Right atrium auricular region (tissue), 2 donors: Measurements from ENCODE around the gene CMAS. TPM values are rescaled to one million over a fixed set of nuclear protein-coding genes. Genes with fewer than 3 reads are reported as not detected.
A peak's percentile ranks its signal among the peaks of the same experiment; 100 is the strongest.
"Not testable (repeated sequence)": the region's sequence is repeated elsewhere in the genome, so short reads cannot be mapped to it uniquely, and the experiment has no call there.

ENCODE experiments used
- DNase-seq: peaks from one replicate; pipeline ENCODE4 v3.0.0-alpha.2; 2019; ENCODE audit warnings: low spot score
- H3K27ac ChIP-seq, 2 donors: fragments of 200-600 bp; sonication (generic); 1 replicate in 1 of 2; 2 replicates in 1 of 2; pipeline ENCODE4 v1.5.1; 2016 to 2019
- H3K27me3 ChIP-seq, 2 donors: fragments of 200-600 bp; sonication (generic); one replicate each; pipeline versions ENCODE4 v1.5.1 to v1.6.0; 2017 to 2019
- H3K36me3 ChIP-seq: fragments of 200-600 bp; sonication (generic); one replicate; pipeline ENCODE4 v1.5.1; 2016
- H3K4me1 ChIP-seq, 2 donors: fragments of 200-600 bp; sonication (generic); one replicate each; pipeline versions ENCODE4 v1.5.1 to v1.6.0; 2017 to 2019
- H3K4me3 ChIP-seq, 2 donors: fragments of 200-600 bp; sonication (generic); 1 replicate in 1 of 2; 2 replicates in 1 of 2; pipeline ENCODE4 v1.5.1; 2017 to 2019; ENCODE audit warnings: mild to moderate bottlenecking in 1 of 2, moderate library complexity in 1 of 2
- H3K9me3 ChIP-seq, 2 donors: fragments of 200-600 bp; sonication (generic); one replicate each; pipeline ENCODE4 v1.5.1; 2019
- total RNA-seq, 2 donors: library from RNA; depleted of rRNA; stranded (reverse); fragments of >200 nt; gene quantifications; one replicate each; pipeline ENCODE4 v1.1.0, GENCODE V29; 2016
- TF ChIP-seq, protein P1 (sequence below), 2 donors: fragments of 200-600 bp; sonication (generic); IDR thresholded peaks; one replicate each; pipeline ENCODE4 v1.5.1; 2019; ENCODE audit warnings: antibody characterized with exemption in 2 of 2

Gene CMAS
- 10 to 100 TPM; 28.3 to 33.4 TPM for total RNA-seq

DNA sequence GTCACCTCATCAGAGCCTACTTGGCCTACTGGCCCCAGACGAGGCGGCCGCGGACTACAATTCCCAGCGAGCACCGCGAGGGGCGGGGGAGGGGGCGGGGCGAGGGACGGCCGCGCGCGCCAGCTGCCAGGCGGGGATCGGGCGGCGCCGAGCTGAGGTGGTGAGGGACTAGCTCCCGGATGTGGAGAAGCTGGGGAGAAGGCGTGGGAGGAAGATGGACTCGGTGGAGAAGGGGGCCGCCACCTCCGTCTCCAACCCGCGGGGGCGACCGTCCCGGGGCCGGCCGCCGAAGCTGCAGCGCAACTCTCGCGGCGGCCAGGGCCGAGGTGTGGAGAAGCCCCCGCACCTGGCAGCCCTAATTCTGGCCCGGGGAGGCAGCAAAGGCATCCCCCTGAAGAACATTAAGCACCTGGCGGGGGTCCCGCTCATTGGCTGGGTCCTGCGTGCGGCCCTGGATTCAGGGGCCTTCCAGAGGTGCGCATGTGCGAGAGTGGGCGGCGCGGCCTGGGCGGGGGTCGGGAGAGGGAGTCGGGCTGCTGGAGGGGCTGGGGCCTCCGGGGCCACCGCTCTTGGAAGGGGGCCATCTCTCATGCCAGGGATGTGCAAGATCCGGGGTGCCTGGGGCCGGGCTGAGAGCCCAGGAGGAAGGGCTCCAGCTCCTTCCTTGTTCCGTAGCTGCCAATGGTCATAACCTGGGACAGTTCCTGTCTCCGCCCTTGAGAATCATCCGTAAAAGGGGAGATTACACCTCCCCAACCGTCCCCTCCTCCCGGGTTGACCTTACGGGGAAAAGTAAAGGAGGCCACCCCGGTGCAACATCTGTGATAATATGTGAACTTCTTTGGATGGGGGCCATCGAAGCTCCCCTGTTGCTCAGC, at the start of gene CMAS:
TSS of gene CMAS (plus strand) at position 129 of the 878 bp plus-strand sequence. CDS start at position 215, 86 bp downstream.
- Histone ChIP-seq H3K27me3 (no peaks in the 10 kb centered on the region), H3K9me3 (no peaks in the 10 kb centered on the region), H3K4me3 (peak within 1 kb of the TSS; percentile 82 to 100), H3K27ac (peak within 1 kb of the TSS; percentile 94 to 97), H3K4me1 (peaks cover 0 to 16% of the 10 kb centered on the region in 2 donors), H3K36me3 (no peaks in the 10 kb centered on the region)
- TF ChIP-seq, protein P1, sequence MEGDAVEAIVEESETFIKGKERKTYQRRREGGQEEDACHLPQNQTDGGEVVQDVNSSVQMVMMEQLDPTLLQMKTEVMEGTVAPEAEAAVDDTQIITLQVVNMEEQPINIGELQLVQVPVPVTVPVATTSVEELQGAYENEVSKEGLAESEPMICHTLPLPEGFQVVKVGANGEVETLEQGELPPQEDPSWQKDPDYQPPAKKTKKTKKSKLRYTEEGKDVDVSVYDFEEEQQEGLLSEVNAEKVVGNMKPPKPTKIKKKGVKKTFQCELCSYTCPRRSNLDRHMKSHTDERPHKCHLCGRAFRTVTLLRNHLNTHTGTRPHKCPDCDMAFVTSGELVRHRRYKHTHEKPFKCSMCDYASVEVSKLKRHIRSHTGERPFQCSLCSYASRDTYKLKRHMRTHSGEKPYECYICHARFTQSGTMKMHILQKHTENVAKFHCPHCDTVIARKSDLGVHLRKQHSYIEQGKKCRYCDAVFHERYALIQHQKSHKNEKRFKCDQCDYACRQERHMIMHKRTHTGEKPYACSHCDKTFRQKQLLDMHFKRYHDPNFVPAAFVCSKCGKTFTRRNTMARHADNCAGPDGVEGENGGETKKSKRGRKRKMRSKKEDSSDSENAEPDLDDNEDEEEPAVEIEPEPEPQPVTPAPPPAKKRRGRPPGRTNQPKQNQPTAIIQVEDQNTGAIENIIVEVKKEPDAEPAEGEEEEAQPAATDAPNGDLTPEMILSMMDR (IDR thresholded peaks at IDR 0.05) = peak in 1 of 2 donors; percentile 22
- peak; percentile 76 for DNase-seq

DNA sequence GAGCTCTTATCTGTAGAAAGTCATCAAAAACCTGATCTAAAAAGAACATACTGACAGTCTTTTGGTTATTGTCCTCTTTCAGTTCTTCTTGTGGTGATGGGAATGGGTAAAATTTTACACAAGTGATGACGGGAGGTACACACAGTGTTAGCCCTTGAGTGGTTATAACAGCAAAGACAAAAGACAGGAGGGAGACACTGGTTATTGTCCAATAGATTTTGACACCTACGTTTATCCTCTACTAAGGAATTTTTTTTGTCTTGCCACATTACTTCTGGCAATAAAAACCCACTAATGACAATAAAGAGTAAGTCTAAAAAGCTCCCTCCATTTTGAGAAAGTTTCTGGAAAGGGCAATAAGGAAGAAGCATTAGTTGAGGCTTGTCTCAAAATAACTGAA, 47.7 kb upstream of the CMAS start:
- TF ChIP-seq, protein P1 (IDR thresholded peaks at IDR 0.05) = no peak
- H3K27ac ChIP-seq = no peak overlapping the region
- H3K4me3 ChIP-seq = no peak overlapping the region
- H3K9me3 ChIP-seq = no peaks in the 10 kb centered on the region
- no peak for DNase-seq
- no peaks in the 10 kb centered on the region for H3K36me3 ChIP-seq
- H3K4me1 ChIP-seq = no peaks in the 10 kb centered on the region
- no peaks in the 10 kb centered on the region for H3K27me3 ChIP-seq

DNA sequence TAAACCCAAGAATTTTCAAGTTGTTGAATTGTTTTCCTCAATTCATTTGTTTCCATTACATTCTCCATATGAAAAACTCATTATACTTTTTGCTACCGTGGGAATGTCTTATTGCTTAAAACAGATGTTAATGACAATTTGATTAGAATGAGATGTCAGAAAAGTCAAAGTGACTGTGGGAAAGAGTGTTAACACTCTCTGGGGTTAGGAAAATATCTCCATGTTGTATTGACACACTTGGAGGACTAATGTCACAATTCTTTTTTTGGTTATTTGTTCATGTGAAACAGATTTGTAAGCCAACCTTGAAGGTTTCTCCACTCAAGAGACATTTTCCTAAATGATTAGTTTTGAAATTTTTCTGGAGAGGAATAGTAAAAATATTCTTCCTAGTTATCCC, 47.2 kb upstream of the CMAS start:
- H3K27me3 ChIP-seq = no peaks in the 10 kb centered on the region
- H3K27ac ChIP-seq = no peak overlapping the region
- no peak for DNase-seq
- H3K9me3 ChIP-seq = no peaks in the 10 kb centered on the region
- H3K4me3 ChIP-seq = no peak overlapping the region
- TF ChIP-seq, protein P1 (IDR thresholded peaks at IDR 0.05) = no peak
- H3K36me3 ChIP-seq = no peaks in the 10 kb centered on the region
- H3K4me1 ChIP-seq = no peaks in the 10 kb centered on the region

DNA sequence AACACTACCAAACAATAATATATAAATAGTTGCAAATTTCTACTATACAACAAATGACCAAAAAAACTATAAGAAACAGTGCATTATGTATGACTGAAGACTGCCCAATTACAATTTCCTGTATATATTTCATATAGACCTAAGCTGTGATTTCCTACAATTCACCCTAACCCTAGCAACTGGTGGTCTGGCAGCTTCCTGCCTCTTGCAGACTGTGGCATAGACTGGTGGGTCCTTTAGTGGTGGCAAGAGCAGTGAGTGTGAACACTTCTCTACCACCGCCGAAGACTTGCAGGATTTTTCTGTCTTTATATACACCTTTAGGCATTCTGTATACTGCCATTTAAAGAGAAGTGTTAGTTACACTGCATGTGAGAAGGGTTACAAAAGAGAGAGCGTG, 43.6 kb upstream of the CMAS start:
- Histone ChIP-seq H3K9me3 (no peaks in the 10 kb centered on the region), H3K4me1 (no peaks in the 10 kb centered on the region)
- DNase-seq = no peak

DNA sequence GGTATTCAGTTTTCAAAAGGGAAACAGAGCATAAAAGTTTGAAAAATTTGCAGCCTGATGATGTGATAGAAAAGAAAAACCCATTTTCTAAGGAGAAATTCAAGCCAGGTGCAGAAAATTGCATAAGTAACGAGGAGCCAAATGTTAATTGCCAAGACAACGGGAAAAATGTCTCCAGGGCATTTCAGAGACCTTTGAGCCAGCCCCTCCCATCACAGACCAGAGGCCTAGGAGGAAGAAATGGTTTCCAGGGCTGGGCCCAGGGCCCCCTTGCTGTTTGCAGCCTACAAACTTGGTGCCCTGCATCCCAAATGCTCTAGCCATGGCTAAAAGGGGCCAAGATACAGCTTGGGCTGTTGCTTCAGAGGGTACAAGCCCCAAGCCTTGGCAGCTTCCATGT, 38.2 kb upstream of the CMAS start:
- not testable (repeated sequence) for H3K36me3 ChIP-seq, H3K27me3 ChIP-seq, H3K27ac ChIP-seq, H3K4me3 ChIP-seq, DNase-seq, H3K9me3 ChIP-seq, H3K4me1 ChIP-seq

More for the DNA sequence above, 43.6 kb upstream of the CMAS start:
- TF ChIP-seq, protein P1 (IDR thresholded peaks at IDR 0.05) = no peak
- no peaks in the 10 kb centered on the region for H3K27me3 ChIP-seq
- H3K4me3 ChIP-seq = no peak overlapping the region
- H3K27ac ChIP-seq = no peak overlapping the region
- no peaks in the 10 kb centered on the region for H3K36me3 ChIP-seq

DNA sequence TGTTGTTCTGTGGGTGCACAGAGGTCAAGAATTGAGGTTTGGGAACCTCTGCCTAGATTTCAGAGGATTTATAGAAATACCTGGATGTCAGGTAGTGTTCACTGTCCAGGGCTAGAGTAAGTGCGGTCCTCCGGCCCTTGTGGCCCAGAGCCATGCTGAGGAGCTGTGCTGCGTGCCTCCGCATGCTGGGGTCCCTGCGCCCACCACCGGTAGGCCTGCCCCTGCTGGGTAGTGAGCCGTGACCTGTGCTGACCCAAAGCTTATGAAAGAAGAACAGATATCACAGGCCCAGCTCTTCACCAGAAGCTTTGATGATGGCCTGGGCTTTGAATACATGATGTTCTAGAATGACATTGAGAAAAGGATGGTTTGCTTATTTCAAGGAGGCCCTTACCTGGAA, 37.8 kb upstream of the CMAS start:
- Histone ChIP-seq H3K4me3 (no peak overlapping the region), H3K36me3 (no peaks in the 10 kb centered on the region), H3K27me3 (no peaks in the 10 kb centered on the region), H3K27ac (no peak overlapping the region), H3K9me3 (no peaks in the 10 kb centered on the region), H3K4me1 (no peaks in the 10 kb centered on the region)
- no peak for DNase-seq
- TF ChIP-seq, protein P1 (IDR thresholded peaks at IDR 0.05) = no peak
